Heart right ventricle (tissue), 16 donors: ENCODE measurements around the gene DUSP1. TPM values are rescaled to one million over a fixed set of nuclear protein-coding genes. Genes with fewer than 3 reads are reported as not detected.
A peak's percentile ranks its signal among the peaks of the same experiment; 100 is the strongest.

Source experiments
- ATAC-seq, 8 donors: fragments of 200-7000 bp; cut with Tn5 transposase; one replicate each; pipeline ENCODE4 v1.9.1; 2020; ENCODE audit warnings: mild to moderate bottlenecking in 8 of 8, moderate library complexity in 8 of 8, moderate number of reproducible peaks in 1 of 8
- DNase-seq, 2 donors: peaks; one replicate each; pipeline ENCODE4 v3.0.0-alpha.2; 2020
- H3K27ac ChIP-seq, 10 donors: fragments of 200-600 bp; sonication (generic) in 2 of 10; one replicate each; pipeline versions ENCODE4 v1.5.0 to v1.8.0; 2020 to 2022; ENCODE audit warnings: mild to moderate bottlenecking in 3 of 10
- H3K27me3 ChIP-seq, 7 donors: fragments of 200-600 bp; one replicate each; pipeline ENCODE4 v1.8.0; 2021 to 2022; ENCODE audit warnings: mild to moderate bottlenecking in 2 of 7
- H3K36me3 ChIP-seq, 9 donors: fragments of 200-600 bp; sonication (generic) in 1 of 9; one replicate each; pipeline versions ENCODE4 v1.5.0 to v1.8.0; 2020 to 2022; ENCODE audit warnings: mild to moderate bottlenecking in 2 of 9
- H3K4me1 ChIP-seq, 9 donors: fragments of 200-600 bp; sonication (generic) in 1 of 9; one replicate each; pipeline versions ENCODE4 v1.5.0 to v1.8.0; 2020 to 2022; ENCODE audit warnings: mild to moderate bottlenecking in 4 of 9
- H3K4me3 ChIP-seq, 10 donors: fragments of 200-600 bp; sonication (generic) in 2 of 10; one replicate each; pipeline versions ENCODE4 v1.5.0 to v1.8.0; 2020 to 2022; ENCODE audit warnings: mild to moderate bottlenecking in 7 of 10, moderate library complexity in 2 of 10
- H3K9me3 ChIP-seq, 11 donors: fragments of 200-600 bp in 10 of 11; sonication (generic) in 2 of 11; one replicate each; pipeline versions ENCODE4 v1.5.0 to v1.8.0; 2013 to 2022; ENCODE audit warnings: mild to moderate bottlenecking in 2 of 11, control low read depth in 1 of 11, moderate library complexity in 1 of 11
- CTCF ChIP-seq, 9 donors: fragments of 200-600 bp; sonication (generic) in 2 of 9; IDR thresholded peaks; one replicate each; pipeline versions ENCODE4 v1.5.0 to v1.8.0; 2021 to 2022; ENCODE audit warnings: antibody characterized with exemption in 9 of 9, mild to moderate bottlenecking in 5 of 9, moderate library complexity in 1 of 9
- WGBS, 2 donors: extraction: QIAGEN DNeasy Blood & Tissue Kit; methylation state at CpG; one replicate each; pipeline ENCODE4 v1.1.7; 2013; ENCODE audit warnings: inconsistent platforms in 1 of 2; 5-methylcytosine and 5-hydroxymethylcytosine counted together
- intact Hi-C, 10 donors: fragments of 100-400 bp; cut with DNase I; formaldehyde crosslinking; loops; one replicate each; pipeline versions ENCODE4 v1.11.1 to v1.14.2; 2022
- polyA plus RNA-seq, 2 donors: library from polyadenylated mRNA; stranded (reverse); fragments of 200-250 nt; gene quantifications; one replicate each; pipeline ENCODE4 v1.2.3, GENCODE V29; 2013
- total RNA-seq, 10 donors: library from RNA; stranded (reverse); fragmentation: NEBNext Ultra II Directional in 3 of 10; extraction: Animal tissue kit (Norgen Biotek cat#: 25700) in 3 of 10; gene quantifications; one replicate each; pipeline versions ENCODE4 v1.2.1 to v1.2.4, GENCODE V29; 2021 to 2023
- donor health status: Arrhythmogenic right ventricular cardiomyopathy.
- donor health status: ischemic (EF 13 %, LVEDD 7.1; RV severe dilation, severe dysfunction).
- donor health status: healthy with polysubstance abuse.
- donor health status: DM: no; HTN: yes; CAD: no.
- donor health status: DM: no; HTN: no; CAD: no.
- donor health status: ischemic (EF 25% LVEDD 6.9; RV normal size, moderate dysfunction).
- donor health status: ischemic (EF 25% LVEDD 5.7; RV mildly dilated, moderate dysfunction).
- donor health status: healthy.
- donor health status: DM: yes; HTN: yes; CAD: no.
- donor health status: Ischemic cardiomyopathy.
- donor health status: ischemic (EF 35%, LVEDD 5.7; RV mildly dilated, moderate dysfunction).
- donor health status: nonischemic (EF 11% LVEDD 7.7; RV severe dilation, severe dysfunction).
- donor health status: DM: yes; HTN: yes; CAD: no.
- donor health status: PGD.
- donor health status: ischemic (EF 29% LVEDD 5.4; RV normal size, mild dysfunction).
- donor health status: nonischemic (EF 23%, LVEDD 6.1; RV moderate dilation, normal function).

The DUSP1 gene
- total and polyA plus RNA-seq, 12 donors, result 33.3 to 215 (median 125) TPM

DNA sequence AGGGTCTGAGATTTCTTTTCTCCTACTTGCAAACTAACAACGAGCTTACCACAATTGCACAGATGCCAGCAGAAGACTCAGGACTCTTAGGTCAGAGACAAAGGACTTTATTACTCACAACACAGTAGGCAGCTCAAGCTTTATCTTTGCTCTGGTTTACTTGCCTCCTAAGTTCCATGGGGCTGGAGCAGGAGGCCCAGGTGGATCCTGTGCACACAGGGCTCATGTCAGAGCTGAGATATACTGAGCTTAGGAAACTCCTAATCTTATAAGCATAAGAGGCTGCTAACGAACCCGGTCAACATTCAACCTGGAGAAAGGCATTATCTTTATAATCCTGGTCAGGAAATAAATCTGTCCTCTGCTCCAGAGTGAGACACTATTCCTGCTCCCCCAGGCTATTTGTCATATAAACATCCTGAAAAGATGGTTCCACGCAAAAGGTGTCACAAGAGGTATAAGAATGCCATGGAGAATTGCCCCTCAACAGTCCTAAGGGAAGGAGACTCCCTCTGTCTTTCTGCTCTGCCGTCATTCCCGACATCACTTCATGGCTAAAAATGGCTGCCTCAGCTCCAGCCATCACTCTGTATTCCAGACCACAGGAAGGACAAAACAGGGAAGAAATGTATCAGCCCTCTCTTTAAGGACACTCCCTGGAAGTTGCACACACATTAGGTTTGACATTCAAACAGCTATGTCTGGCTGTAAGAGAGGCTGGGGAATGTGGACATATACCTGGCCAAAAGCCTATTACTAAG lies 16.2 kb downstream of the DUSP1 start:
- Histone ChIP-seq H3K36me3 (no peaks in the 10 kb centered on the region), H3K4me3 (no peak overlapping the region), H3K9me3 (peaks cover 0 to 16% (median under 1%) of the 10 kb centered on the region in 11 donors), H3K27ac (no peak overlapping the region), H3K4me1 (peaks cover 17 to 43% (median 31%) of the 10 kb centered on the region in 9 donors), H3K27me3 (no peaks in the 10 kb centered on the region)
- no peak for DNase-seq
- no peak for TF ChIP-seq CTCF (IDR thresholded peaks at IDR 0.05)
- intact Hi-C loops, result no loop called here
- ATAC-seq, result no peak
- 90 to 93% methylated on average over 6 of the region's 6 CpGs for WGBS, 2 donors

- Histone ChIP-seq H3K27ac (peak overlapping the region in 2 of 10 donors; percentile 49 to 95), H3K4me1 (peaks cover 26 to 48% (median 41%) of the 10 kb centered on the region in 9 donors), H3K9me3 (peaks cover 0 to 13% (median 0%) of the 10 kb centered on the region in 11 donors), H3K36me3 (no peaks in the 10 kb centered on the region), H3K27me3 (no peaks in the 10 kb centered on the region), H3K4me3 (no peak overlapping the region)
- DNase-seq (no peak), ATAC-seq (no peak)
- TF ChIP-seq CTCF (IDR thresholded peaks at IDR 0.05), result no peak
- 59 to 62% methylated on average over 2 of the region's 2 CpGs for WGBS, 2 donors
- intact Hi-C loops, result no loop called here
These were observed 17.9 kb downstream of the DUSP1 start for GRCh38 chr5:172753101-172753500.

DNA sequence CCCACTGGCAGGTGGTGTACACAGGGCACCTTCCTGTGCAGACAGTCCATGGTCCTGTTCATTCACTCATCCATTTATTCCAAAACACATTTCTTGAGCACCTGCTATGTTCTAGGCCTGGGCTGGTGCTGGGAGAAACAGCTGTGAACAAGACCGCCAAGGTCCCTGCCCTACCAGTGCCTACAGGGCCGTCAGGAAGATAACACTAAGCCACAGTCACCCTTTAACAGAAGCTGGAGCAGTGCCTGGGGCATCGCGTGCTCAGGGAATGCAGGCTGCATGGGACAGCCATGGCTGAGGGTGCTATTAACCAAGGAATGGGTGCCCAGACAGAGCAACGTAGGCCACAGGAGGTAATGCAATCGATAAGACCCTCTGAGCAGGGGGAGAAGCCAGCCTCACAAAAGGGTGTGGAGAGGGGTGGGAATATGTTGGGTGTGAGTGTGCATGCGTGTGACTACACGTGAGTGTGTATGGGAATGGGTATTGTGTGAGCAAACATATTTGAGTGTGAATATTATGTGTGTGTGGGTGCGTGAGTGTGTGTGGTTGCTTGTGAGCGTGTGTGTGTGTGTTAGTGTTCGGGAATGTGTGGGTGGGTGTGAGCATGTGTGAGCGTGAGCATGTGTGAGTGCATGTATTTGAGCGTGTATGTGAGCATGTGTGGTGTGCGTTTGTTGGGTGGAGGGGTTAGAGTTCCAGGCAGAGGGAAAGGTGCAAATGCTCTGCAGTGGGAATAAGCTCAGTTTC lies 19.1 kb downstream of the DUSP1 start:
- H3K4me3 ChIP-seq, result no peak overlapping the region
- ATAC-seq, result peak in 6 of 8 donors; percentile 6 to 56 (median 36)
- WGBS, 2 donors, result 74 to 79% methylated on average over 14 of the region's 14 CpGs
- peaks cover 31 to 51% (median 43%) of the 10 kb centered on the region in 9 donors for H3K4me1 ChIP-seq
- no peaks in the 10 kb centered on the region for H3K36me3 ChIP-seq
- no peak for TF ChIP-seq CTCF (IDR thresholded peaks at IDR 0.05)
- H3K27ac ChIP-seq, result peak overlapping the region; percentile 64 to 99 (median 94)
- peak in 1 of 2 donors; percentile 56 for DNase-seq
- intact Hi-C loops, result loop anchor here in 2 of 10 donors (2.0 kb wide), 1 partner anchor 13 kb away; no protein-coding TSS in a partner anchor
- H3K9me3 ChIP-seq, result peaks cover 0 to 20% (median 5%) of the 10 kb centered on the region in 11 donors
- no peaks in the 10 kb centered on the region for H3K27me3 ChIP-seq

GRCh38 chr5:172749881-172750633 lies 20.9 kb downstream of the DUSP1 start:
- DNase-seq (peak; percentile 66 to 81), ATAC-seq (peak; percentile 48 to 78 (median 62))
- no peaks in the 10 kb centered on the region for H3K27me3 ChIP-seq
- TF ChIP-seq CTCF (IDR thresholded peaks at IDR 0.05), result no peak
- WGBS, 2 donors, result 23 to 31% methylated on average over 19 of the region's 19 CpGs
- H3K4me1 ChIP-seq, result peaks cover 31 to 58% (median 45%) of the 10 kb centered on the region in 9 donors
- H3K4me3 ChIP-seq, result peak overlapping the region in 1 of 10 donors; percentile 9
- intact Hi-C loops, result loop anchor here in 4 of 10 donors (2.0 kb wide), 2 partner anchors 15 to 33 kb away; no protein-coding TSS in a partner anchor
- peaks cover 0 to 14% (median 4%) of the 10 kb centered on the region in 11 donors for H3K9me3 ChIP-seq
- peak overlapping the region; percentile 83 to 99 (median 95) for H3K27ac ChIP-seq
- H3K36me3 ChIP-seq, result no peaks in the 10 kb centered on the region
